Right lobe of liver (tissue), 4 donors: ENCODE results near the gene PSKH1.

Experiments
- CTCF ChIP-seq, 4 donors: fragments of 200-600 bp in 3 of 4; fragments of 450-650 bp in 1 of 4; IDR thresholded peaks; one replicate each; pipeline versions ENCODE4 v1.5.1 to v1.8.0; 2016 to 2022; ENCODE audit warnings: antibody characterized with exemption in 4 of 4, mild to moderate bottlenecking in 2 of 4
- POLR2A ChIP-seq: fragments of 450-650 bp; IDR thresholded peaks from one replicate; pipeline ENCODE4 v1.6.1; 2017; ENCODE audit warnings: antibody characterized with exemption, mild to moderate bottlenecking
- donor health status: DM: no; HTN: no; CAD: no.
- donor health status: DM: no; HTN: no; CAD: no.
- donor health status: DM: no; HTN: yes; CAD: no.

DNA sequence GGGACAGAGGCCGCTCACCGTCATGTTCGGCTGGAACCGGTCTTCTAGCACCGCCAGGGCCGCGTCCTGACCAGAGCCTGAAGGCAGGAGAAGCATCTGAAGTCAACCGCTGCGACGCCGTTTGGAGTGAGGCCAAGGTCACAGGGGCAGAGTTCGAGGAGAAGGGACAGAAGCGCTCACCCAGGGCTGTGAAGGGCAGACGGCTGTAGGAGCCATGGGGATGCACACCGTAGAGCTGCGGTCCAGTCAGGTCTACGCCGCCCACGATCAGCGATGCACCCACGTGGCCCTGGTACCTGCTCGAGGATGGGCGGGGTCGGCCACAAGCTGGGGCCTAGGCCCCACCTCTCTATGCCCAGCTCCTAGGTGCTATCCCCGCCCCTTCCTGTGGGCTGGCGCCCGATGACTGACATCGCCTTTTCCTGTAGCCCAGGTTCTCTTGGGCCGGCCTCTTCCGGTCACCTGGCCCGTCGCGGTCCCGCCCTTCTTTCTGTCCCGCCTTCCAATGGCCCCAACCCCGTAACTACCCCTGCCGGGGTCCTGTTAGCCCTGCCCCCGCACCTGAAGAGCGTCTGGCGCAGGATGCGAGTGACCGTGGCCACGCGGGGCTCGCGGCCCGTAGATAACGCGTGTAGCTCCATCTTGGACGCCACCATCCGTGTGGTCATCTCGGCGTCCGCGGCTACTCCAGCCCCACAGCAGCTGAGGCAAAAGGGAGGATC, 42.5 kb downstream of the PSKH1 start:
- TF ChIP-seq CTCF (IDR thresholded peaks at IDR 0.05) = no peak
- TF ChIP-seq POLR2A = peak; percentile 67
